Muscle of arm (tissue), 12 donors: Measurements from ENCODE around the gene APOL2. TPM values are rescaled to one million over a fixed set of nuclear protein-coding genes. Genes with fewer than 3 reads are reported as not detected.
"Not testable (repeated sequence)": the region's sequence is repeated elsewhere in the genome, so short reads cannot be mapped to it uniquely, and the experiment has no call there.

Experiments used
- DNase-seq: peaks from one replicate; pipeline ENCODE4 v3.0.0-alpha.2; 2013
- polyA plus RNA-seq, 12 donors: library from polyadenylated mRNA; unstranded; fragments of 120-200 nt; gene quantifications; one replicate each; pipeline ENCODE4 v1.2.1, GENCODE V29; 2013; ENCODE audit not compliant: insufficient read length in 12 of 12

APOL2 gene
- polyA plus RNA-seq, 12 donors, result 15.2 to 170 (median 21.8) TPM

GRCh38 chr22:36263886-36264664 is 24.7 kb upstream of the APOL2 start:
- DNase-seq, result not testable (repeated sequence)

GRCh38 chr22:36263216-36263673 is 23.9 kb upstream of the APOL2 start:
- not testable (repeated sequence) for DNase-seq

- DNase-seq, result not testable (repeated sequence)
Measured at GRCh38 chr22:36262307-36262706, 23.0 kb upstream of the APOL2 start.

- DNase-seq, result not testable (repeated sequence)
Measured at GRCh38 chr22:36261675-36262074, 22.3 kb upstream of the APOL2 start.

DNA sequence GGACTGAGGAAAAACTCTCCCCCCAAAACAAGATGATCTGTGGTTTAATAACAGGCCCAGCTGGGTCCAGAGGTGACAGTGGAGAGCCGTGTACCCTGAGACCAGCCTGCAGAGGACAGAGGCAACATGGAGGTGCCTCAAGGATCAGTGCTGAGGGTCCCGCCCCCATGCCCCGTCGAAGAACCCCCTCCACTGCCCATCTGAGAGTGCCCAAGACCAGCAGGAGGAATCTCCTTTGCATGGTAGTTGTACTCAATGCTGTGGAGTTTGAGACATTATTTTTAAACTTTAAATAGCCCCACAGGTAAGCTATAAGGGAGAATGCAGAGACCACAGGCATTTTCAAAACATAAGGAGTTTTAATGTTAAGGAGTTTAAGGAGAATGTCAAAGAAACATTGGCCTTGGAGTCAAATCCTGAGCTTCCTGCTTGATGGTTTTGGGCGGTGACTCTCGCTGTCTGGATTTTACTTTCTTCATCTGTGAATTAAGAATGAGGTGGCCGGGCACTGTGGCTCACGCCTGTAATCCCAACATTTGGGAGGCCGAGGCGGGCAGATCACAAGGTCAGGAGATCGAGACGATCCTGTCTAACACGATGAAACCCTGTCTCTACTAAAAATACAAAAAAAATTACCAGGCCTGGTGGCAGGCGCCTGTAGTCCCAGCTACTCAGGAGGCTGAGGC is 20.4 kb upstream of the APOL2 start:
- no peak for DNase-seq

DNA sequence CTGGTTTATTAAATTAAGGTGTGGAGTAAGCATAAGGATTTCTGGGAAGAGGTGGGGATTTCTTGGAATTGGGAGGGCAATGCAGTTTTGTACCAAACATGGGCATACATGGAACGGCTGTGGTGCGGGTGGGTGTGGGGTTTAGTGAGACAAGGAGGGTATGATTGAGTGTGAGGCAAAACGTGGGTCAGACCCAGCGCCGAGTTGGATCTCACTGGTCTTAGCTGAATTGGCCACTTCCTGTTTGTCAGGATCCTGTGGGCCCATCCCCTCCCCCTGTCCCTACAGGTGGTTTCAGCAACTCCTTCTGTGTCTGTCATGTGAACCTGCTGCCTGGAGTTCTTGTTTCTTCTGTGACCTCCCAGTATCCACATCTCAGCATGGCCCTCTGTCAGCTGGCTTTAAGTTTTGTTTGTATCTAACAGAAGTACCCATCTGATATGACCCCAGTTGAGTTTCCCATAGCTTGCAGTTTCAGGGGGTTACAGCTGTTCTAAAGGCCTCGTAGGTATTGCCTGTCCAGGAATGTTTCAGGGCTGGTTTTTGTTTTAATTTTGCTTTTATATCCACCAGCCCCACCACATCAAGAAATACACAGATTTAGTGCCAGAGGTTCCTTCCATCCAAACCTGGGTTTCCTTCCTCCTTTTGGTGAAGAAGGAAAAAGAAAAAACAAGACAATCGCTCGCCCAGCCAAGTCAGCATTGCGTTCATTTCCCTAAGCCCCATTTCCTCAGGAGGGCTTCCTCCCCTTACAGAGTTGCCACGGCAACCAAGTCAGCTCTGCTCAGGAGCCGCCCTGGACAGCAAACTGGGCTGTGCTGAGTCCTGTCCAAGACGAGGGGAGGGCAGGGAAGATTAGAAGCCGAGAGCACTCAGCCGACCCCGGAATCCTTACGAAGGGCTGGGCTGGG is 19.6 kb upstream of the APOL2 start:
- no peak for DNase-seq

GRCh38 chr22:36257948-36258670 is 18.8 kb upstream of the APOL2 start:
- DNase-seq, result no peak

DNA sequence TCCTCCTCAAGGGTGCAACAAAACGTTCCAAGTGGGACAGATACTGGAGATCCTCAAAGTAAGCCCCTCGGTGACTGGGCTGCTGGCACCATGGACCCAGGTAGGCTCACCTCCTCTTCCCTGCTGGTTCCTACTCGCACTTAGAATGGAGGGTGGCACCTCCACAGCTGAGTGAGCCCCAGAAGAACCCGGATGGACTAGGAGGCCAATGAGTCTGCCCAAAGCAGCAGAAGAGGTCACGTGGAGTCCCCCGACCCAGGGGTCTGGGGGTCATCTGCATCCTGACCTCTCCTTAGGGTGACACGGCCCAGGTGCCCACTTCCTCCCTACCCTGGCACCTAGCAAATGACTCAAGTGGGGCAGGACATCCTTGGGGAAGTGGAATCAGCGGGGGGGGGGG is 18.0 kb upstream of the APOL2 start:
- no peak for DNase-seq

DNA sequence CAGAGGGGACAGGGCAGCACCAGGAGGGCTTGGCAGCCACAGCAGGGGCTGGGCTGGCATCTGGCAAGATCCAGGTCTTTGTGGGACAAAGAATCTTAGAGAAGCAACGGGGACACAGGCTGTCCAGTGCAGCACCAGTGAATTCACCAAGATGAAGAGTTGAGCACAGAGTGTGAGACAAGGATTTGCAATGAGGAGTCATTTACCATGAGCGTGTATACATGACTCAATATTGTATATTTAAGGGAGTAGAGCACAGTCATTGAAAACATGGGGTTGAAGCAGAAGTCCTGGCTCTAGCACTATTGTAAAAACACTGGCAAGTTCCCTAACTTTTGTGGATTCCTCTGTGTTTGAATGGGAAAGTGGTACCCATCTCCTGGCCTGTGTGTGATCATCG is 17.2 kb upstream of the APOL2 start:
- DNase-seq, result no peak

GRCh38 chr22:36255572-36255971 is 16.2 kb upstream of the APOL2 start:
- DNase-seq, result not testable (repeated sequence)

DNA sequence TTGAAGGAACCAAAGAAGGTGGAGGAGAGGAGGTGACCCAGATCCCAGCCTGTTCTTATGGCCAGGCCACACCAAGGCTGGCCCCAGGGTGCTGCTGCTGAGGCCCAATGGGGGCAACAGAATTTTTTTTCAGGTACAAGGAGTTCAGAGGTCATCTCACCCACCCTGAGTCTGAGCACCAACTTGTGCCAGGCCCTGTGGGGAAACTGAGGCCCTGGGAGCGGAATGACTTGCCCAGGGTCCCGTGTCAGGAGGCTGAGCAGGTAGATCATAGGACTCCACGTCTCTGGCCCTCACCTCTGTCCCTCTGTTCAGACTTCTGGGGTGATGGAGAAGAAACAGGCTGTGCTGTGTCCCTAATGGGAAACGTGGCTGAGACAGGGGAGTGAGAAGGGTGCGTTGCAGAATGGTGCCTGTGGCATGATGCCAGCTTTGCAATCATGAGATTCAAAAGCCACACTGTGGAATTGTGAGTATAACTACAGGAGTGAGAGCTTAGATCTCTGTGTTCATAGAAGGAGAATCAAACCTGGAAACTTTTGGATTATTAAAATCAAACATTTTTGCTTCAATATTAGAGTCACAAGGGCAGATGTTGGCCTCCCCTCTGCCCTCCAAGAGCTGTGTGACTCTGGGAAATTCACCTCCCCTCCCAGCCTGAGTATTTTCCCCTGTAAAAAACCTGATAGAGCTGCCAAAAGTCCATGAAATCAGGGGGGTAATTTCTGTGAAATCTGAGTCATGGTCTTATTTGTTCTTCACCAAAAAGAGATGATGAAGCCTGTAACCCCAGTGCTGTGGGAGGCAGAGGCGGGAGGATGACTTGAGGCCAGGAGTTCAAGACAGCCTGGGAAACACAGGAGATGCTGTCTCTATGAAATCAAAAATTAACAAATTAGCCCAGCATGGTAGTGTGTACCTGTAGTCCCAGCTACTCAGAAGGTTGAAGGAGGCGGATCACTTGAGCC is 14.5 kb upstream of the APOL2 start:
- DNase-seq, result no peak

- no peak for DNase-seq
Measured at GRCh38 chr22:36252754-36253522, 13.6 kb upstream of the APOL2 start, which contains the start of gene APOL1. TSS of gene APOL1 (plus strand) at chr22:36253133. CDS start at chr22:36254956, 1,823 bp downstream.

- DNase-seq, result not testable (repeated sequence)
Measured at GRCh38 chr22:36251979-36252608, 12.8 kb upstream of the APOL2 start.

DNA sequence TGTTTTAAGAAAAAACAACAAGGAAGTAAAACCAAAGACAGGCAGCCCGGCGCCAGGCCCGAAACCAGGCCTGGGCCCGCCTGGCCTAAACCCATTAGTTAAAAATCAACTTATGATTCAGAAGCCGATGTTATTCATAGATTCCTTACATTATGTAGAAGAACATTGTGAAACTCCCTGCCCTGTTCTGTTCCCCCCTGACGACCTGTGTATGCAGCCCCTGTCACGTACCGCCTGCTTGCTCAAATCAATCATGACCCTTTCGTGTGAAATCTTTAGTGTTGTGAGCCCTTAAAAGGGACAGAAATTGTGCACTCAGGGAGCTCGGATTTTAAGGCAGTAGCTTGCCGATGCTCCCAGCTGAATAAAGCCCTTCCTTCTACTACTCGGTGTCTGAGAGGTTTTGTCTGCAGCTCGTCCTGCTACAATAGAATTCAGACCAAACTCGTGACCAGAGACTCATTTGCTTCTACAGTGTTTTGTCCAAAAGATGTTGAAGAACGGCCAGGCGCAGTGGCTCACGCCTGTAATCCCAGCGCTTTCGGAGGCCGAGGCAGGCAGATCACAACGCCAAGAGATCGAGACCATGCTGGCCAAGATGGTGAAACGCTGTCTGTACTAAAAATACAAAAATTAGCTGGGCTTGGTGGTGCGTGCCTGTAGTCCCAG is 11.1 kb upstream of the APOL2 start:
- not testable (repeated sequence) for DNase-seq

DNA sequence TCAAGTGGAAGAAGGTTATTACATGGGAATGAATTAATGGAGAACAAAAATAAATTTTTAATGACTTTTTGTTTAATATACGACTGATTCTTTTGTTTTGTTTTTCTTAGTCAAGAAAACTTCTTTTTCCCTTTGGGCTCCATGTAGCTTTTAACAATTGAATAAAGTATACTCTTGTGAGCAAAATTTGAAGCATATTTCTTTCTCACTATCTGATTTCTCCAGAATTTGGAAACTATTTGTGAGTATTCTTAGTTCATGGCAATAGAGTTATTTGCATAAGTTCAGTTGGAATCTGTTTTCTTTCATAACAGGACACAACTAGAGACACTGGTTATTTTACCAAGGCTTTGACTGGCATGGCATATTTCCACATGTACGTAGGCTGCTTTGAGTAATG is 9.8 kb upstream of the APOL2 start:
- no peak for DNase-seq

- DNase-seq, result no peak
Measured at GRCh38 chr22:36247955-36248354, 8.6 kb upstream of the APOL2 start.

DNA sequence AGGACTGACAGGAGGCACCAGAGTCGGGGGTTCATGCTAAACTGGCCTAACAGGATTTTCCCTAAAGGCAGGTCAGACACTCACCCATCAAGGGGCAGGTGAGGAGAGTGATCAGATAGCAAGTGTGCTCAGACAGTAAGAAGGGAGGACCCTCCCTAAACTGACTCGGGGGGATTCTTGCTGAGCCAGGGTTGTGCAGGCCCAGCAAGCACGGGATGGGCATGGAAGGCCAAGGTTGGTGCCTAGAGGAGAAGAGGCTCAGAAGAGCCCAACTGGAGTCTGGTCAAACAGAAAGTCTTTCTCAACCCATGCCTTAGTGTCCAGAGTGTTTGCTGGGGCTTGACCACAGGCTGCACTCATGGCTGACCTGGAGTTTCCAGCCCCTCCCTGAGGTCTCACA is 7.4 kb upstream of the APOL2 start:
- no peak for DNase-seq

DNA sequence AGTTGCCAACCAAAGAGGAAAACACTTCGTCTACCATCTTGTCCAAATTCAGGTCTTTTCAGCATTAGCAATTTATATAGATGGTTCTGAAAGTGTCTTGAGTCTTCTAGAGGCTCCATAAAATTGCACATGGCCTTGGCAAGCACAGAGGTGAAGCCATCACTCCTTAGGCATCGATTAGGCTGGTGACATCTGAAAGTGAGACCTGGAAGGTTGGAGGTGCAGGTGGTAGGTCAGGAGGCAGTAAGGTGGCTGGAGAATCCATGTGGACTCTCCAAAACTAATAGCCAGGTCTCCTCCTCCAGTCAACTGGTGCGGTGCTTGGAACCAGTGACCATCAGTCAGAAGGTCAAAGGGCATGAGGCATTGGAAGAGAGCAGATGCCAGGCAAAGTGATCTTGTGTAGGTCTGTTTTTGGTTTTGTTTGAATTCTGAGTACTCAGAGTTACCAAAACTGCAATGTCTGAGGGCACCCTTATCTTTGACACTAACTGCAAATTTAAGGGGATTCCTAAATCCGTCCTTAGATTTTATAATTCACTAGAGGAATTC is 6.6 kb upstream of the APOL2 start:
- DNase-seq, result no peak
